Esophagus squamous epithelium (tissue), 4 donors: ENCODE data around the gene CTBP1.

ENCODE experiments used
- CTCF ChIP-seq, 6 experiments: fragments of 450-650 bp in 4 of 6; fragments of 200-600 bp in 2 of 6; sonication (generic) in 2 of 6; IDR thresholded peaks; one replicate each; pipeline ENCODE4 v1.5.1; 2016 to 2019; ENCODE audit warnings: antibody characterized with exemption in 6 of 6, mild to moderate bottlenecking in 4 of 6, moderate library complexity in 4 of 6
- POLR2A ChIP-seq, 4 donors: fragments of 450-650 bp; IDR thresholded peaks; one replicate each; pipeline ENCODE4 v1.6.1; 2017; ENCODE audit warnings: antibody characterized with exemption in 4 of 4, mild to moderate bottlenecking in 4 of 4, moderate library complexity in 3 of 4

- no peak for TF ChIP-seq CTCF (IDR thresholded peaks at IDR 0.05)
- TF ChIP-seq POLR2A (IDR thresholded peaks at IDR 0.05): no peak
These were observed 17.1 kb downstream of the CTBP1 start for GRCh38 chr4:1231637-1232360.
